ENCODE measurements around the gene KRTAP10-12.

DNA sequence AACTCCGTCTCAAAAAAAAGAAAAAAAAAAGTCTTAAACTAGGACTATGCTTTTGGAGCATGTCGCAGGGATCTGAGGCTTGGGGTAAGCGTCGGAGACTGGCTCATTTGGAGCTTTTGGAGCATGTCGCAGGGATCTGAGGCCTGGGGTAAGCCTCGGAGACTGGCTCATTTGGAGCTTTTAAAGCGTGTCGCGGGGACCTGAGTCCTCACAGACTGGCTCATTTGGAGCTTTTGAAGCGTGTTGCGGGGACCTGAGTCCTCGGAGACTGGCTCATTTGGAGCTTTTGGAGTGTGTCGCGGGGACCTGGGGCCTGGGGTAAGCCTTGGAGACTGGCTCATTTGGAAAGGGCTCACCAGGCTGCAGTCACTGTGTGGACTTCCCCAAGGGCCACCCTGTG lies 28.0 kb downstream of the KRTAP10-12 start:
- TF ChIP-seq EZH2 (IDR thresholded peaks at IDR 0.05; ENCODE audit: borderline replicate concordance): no peak
- TF ChIP-seq, protein P1, sequence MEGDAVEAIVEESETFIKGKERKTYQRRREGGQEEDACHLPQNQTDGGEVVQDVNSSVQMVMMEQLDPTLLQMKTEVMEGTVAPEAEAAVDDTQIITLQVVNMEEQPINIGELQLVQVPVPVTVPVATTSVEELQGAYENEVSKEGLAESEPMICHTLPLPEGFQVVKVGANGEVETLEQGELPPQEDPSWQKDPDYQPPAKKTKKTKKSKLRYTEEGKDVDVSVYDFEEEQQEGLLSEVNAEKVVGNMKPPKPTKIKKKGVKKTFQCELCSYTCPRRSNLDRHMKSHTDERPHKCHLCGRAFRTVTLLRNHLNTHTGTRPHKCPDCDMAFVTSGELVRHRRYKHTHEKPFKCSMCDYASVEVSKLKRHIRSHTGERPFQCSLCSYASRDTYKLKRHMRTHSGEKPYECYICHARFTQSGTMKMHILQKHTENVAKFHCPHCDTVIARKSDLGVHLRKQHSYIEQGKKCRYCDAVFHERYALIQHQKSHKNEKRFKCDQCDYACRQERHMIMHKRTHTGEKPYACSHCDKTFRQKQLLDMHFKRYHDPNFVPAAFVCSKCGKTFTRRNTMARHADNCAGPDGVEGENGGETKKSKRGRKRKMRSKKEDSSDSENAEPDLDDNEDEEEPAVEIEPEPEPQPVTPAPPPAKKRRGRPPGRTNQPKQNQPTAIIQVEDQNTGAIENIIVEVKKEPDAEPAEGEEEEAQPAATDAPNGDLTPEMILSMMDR (IDR thresholded peaks at IDR 0.05; ENCODE audit: poor library complexity): no peak
